K562 (cell line): ENCODE results near the gene CRNKL1. TPM values are rescaled to one million over a fixed set of nuclear protein-coding genes. Genes with fewer than 3 reads are reported as not detected.

Experiments
- ATAC-seq: fragments of 200-7000 bp; cut with Tn5 transposase; 3 replicates; pipeline ENCODE4 v1.9.1; 2020; ENCODE audit warnings: moderate library complexity
- BruUV-seq: library from RNA; stranded (reverse); fragments of 400-500 nt; replicated peaks from 2 replicates; lab custom pipeline; 2021; lab: Mats Ljungman, UMichigan
- CTCF ChIA-PET: fragments of 300-600 bp; formaldehyde crosslinking; extraction: SDS; loops from one replicate; lab custom pipeline; 2021; ENCODE audit warnings: low intra/inter-chr PET ratio; lab: Yijun Ruan, JAX
- POLR2A ChIA-PET: fragments of 300-600, 350-650 bp; sonication (Branson Sonifier 250); formaldehyde crosslinking; extraction: SDS; loops from one replicate; lab custom pipeline; 2021; ENCODE audit warnings: antibody characterized with exemption, inconsistent platforms; lab: Yijun Ruan, JAX
- DNase-seq, 4 experiments: peaks; one replicate each; pipeline versions ENCODE4 v3.0.0 to v3.0.0-alpha.2; 2011 to 2018; ENCODE audit warnings: low spot score in 3 of 4, mixed read lengths in 3 of 4; ENCODE audit errors: extremely low read depth in 1 of 4
- FAIRE-seq: peaks from 2 replicates; lab custom pipeline; 2011; peaks lifted over from hg19 to GRCh38; lab: Jason Lieb, UNC
- H2AFZ ChIP-seq: 2 replicates; pipeline ENCODE4 v1.6.0; 2011; ENCODE audit warnings: low read depth, low read length, control low read depth, inconsistent platforms
- H3K27ac ChIP-seq: fragments of 200-600 bp; 3 replicates; pipeline ENCODE4 v1.8.0; 2011; ENCODE audit warnings: low read depth, mild to moderate bottlenecking, control low read depth, inconsistent platforms, low read length, moderate library complexity, mixed read lengths; ENCODE audit errors: extremely low read depth
- H3K27me3 ChIP-seq, 2 experiments: fragments of 300-600 bp in 1 of 2; 2 replicates in 1 of 2; 3 replicates in 1 of 2; pipeline versions ENCODE4 v1.6.0 to v1.8.0; 2011; ENCODE audit warnings: inconsistent platforms in 2 of 2, low read length in 2 of 2, mild to moderate bottlenecking in 1 of 2, mixed read lengths in 1 of 2, moderate library complexity in 1 of 2; ENCODE audit not compliant: control insufficient read depth in 2 of 2, insufficient read depth in 2 of 2
- H3K36me3 ChIP-seq: fragments of 300-600 bp; 3 replicates; pipeline ENCODE4 v1.8.0; 2011; ENCODE audit warnings: mild to moderate bottlenecking, low read length, inconsistent platforms; ENCODE audit not compliant: control insufficient read depth, insufficient read depth
- H3K4me1 ChIP-seq, 2 experiments: fragments of 200-600 bp in 1 of 2; replicated peaks in 1 of 2; 2 replicates in 1 of 2; 3 replicates in 1 of 2; pipeline versions ENCODE4 v1.5.1 to v1.8.0; 2011; ENCODE audit warnings: inconsistent platforms in 2 of 2, low read length in 2 of 2, mild to moderate bottlenecking in 1 of 2, mixed read lengths in 1 of 2, moderate library complexity in 1 of 2; ENCODE audit not compliant: control insufficient read depth in 2 of 2, insufficient read depth in 2 of 2
- H3K4me2 ChIP-seq: 2 replicates; pipeline ENCODE4 v1.6.1; 2011; ENCODE audit warnings: low read length, control low read depth, inconsistent platforms, mixed read lengths; ENCODE audit not compliant: insufficient read depth
- H3K4me3 ChIP-seq: fragments of 200-600 bp; sonication (generic), shearing (Covaris generic); 2 replicates; pipeline ENCODE4 v1.5.1; 2016; ENCODE audit warnings: control low read depth, inconsistent platforms
- H3K79me2 ChIP-seq: fragments of 200-600 bp; 3 replicates; pipeline ENCODE4 v1.8.0; 2011; ENCODE audit warnings: low read length, inconsistent platforms; ENCODE audit not compliant: control insufficient read depth, insufficient read depth
- H3K9ac ChIP-seq, 2 experiments: 2 replicates each; pipeline versions ENCODE4 v1.6.0 to v1.6.1; 2011; ENCODE audit warnings: low read depth in 2 of 2, low read length in 2 of 2, control low read depth in 1 of 2, inconsistent platforms in 1 of 2, mild to moderate bottlenecking in 1 of 2, mixed read lengths in 1 of 2; ENCODE audit not compliant: insufficient read depth in 1 of 2
- H3K9me1 ChIP-seq: one replicate; pipeline ENCODE4 v1.6.0; 2011; ENCODE audit warnings: inconsistent platforms, mild to moderate bottlenecking, low read length, moderate library complexity; ENCODE audit not compliant: control insufficient read depth, insufficient read depth
- H3K9me3 ChIP-seq: replicated peaks from 2 replicates; pipeline ENCODE4 v1.5.1; 2011; ENCODE audit warnings: low read depth, low read length, inconsistent platforms; ENCODE audit not compliant: control insufficient read depth, insufficient read depth
- H4K20me1 ChIP-seq: replicated peaks from 2 replicates; pipeline ENCODE4 v1.6.1; 2011; ENCODE audit warnings: low read length, inconsistent platforms, mixed read lengths; ENCODE audit not compliant: control insufficient read depth, insufficient read depth
- CBFB ChIP-seq: sonication (generic); formaldehyde crosslinking; IDR thresholded peaks from 2 replicates; pipeline ENCODE4 v1.4.0; 2020; ENCODE audit warnings: mild to moderate bottlenecking, missing genetic modification reagents
- DACH1 ChIP-seq: fragments of 450-650 bp; IDR thresholded peaks from 2 replicates; pipeline ENCODE4 v1.6.1; 2018; ENCODE audit not compliant: partially characterized antibody
- ILK ChIP-seq: fragments of 450-650 bp; IDR thresholded peaks from 2 replicates; pipeline ENCODE4 v1.6.1; 2016; ENCODE audit warnings: missing genetic modification characterization, low read depth, mild to moderate bottlenecking, missing compliant biosample characterization, moderate library complexity, borderline replicate concordance
- JUNB ChIP-seq: fragments of 450-650 bp; formaldehyde crosslinking; conservative IDR thresholded peaks from 2 replicates; pipeline ENCODE4 v1.4.0; 2020; ENCODE audit warnings: mild to moderate bottlenecking
- SNRNP70 ChIP-seq: fragments of 200-400 bp; formaldehyde crosslinking; optimal IDR thresholded peaks from 2 replicates; pipeline ENCODE3; 2017; ENCODE audit warnings: low read depth, low read length
- SOX6 ChIP-seq: fragments of 450-650 bp; IDR thresholded peaks from 2 replicates; pipeline ENCODE4 v1.6.1; 2014; ENCODE audit warnings: mild to moderate bottlenecking
- ZFP30 ChIP-seq: fragments of 250-450 bp; sonication (Bioruptor Pico); IDR thresholded peaks from 2 replicates; pipeline ENCODE4 v1.8.0; 2022; ENCODE audit warnings: moderate library complexity, mild to moderate bottlenecking, inconsistent platforms, borderline replicate concordance
- ZNF518B ChIP-seq: fragments of 250-450 bp; sonication (Bioruptor Pico); IDR thresholded peaks from 2 replicates; pipeline ENCODE4 v1.5.0; 2021; ENCODE audit warnings: mild to moderate bottlenecking, moderate library complexity
- WGBS: fragments of 100-300 bp; shearing (Covaris generic); methylation state at CpG from one replicate; pipeline ENCODE4 v1.1.6; 2016; ENCODE audit warnings: low coverage, mixed read lengths; ENCODE audit not compliant: insufficient coverage; ENCODE audit errors: missing lambda C conversion rate; 5-methylcytosine and 5-hydroxymethylcytosine counted together
- in situ Hi-C: fragments of 300-500 bp; cut with MboI; formaldehyde crosslinking; loops from 4 replicates; pipeline ENCODE4 v1.15.0; 2018; ENCODE audit warnings: inconsistent platforms, mixed read lengths
- intact Hi-C: fragments of 100-400 bp; cut with micrococcal nuclease; formaldehyde crosslinking; loops from 2 replicates; pipeline ENCODE4 v1.14.2; 2022
- polyA plus RNA-seq, 8 experiments: library from polyadenylated mRNA; depleted of rRNA in 4 of 8; stranded (reverse) in 5 of 8; unstranded in 3 of 8; fragments of >200 nt; fragmentation: Nextera tagmentation in 2 of 8; fragmentation: Illumina TruSeq in 1 of 8; extraction: Ambion mirVana in 2 of 8; extraction: Trizol in 1 of 8; gene quantifications; 2 replicates each; pipeline versions ENCODE4 v1.2.1 to v1.2.3, GENCODE V29; 2011 to 2014; ENCODE audit warnings: inconsistent platforms in 1 of 8, missing spikeins in 1 of 8
- total RNA-seq, 7 experiments: library from RNA; depleted of rRNA in 6 of 7; stranded (reverse); fragments of >200 nt in 6 of 7; fragmentation: Illumina TruSeq in 2 of 7; extraction: Trizol in 2 of 7; gene quantifications; 2 replicates each; pipeline versions ENCODE4 v1.2.1 to v1.2.3, GENCODE V29; 2011 to 2021; ENCODE audit warnings: low replicate concordance in 1 of 7
- TF ChIP-seq, protein P1 (sequence below): sonication (generic); formaldehyde crosslinking; IDR thresholded peaks from 2 replicates; pipeline ENCODE4 v1.8.1; 2023; ENCODE audit warnings: mild to moderate bottlenecking, missing genetic modification reagents

The CRNKL1 gene
- total and polyA plus RNA-seq, 9 of the 15 experiments (the other 6 are each of a cell fraction or from before 2014, with no cell fraction given) = 8.1 to 17.0 (median 11.7) TPM

DNA sequence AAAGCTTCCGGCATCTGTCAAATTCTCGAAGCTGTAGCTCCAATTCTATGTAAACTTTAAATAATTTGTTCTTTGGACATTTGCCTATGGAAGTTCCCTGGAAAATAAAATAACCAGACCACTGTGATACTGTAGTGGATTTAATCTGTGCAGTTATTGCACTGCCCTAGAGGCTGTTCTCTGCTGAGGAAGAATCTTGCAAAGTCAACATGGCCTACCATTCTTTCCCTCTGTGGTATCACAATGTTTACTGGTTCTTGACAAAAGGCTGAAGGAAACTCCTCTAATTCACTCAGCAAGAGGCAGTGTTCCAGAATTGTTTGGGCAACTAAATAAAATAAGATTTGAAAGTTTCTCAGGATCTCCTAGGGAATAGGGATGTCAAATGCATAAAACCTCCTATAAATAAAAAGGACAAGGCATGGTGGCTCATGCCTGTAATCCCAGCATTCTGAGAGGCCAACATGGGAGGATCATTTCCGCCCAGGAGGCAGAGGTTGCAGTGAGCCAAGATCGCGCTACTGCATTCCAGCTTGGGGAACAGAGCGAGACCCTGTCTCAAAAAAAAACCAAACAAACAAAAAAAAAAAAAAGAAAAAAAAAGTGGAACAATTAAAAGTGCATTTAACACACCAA lies 12.4 kb downstream of the CRNKL1 start:
- no peak for DNase-seq
- WGBS = 90% methylated on average over 5 of the region's 6 CpGs
- no peak for ATAC-seq
- Histone ChIP-seq H3K4me1 (no peaks in the 10 kb centered on the region), H3K9me3 (no peaks in the 10 kb centered on the region), H3K4me2 (no peak overlapping the region), H2AFZ (no peak overlapping the region), H3K4me3 (no peak overlapping the region), H3K9me1 (no peaks in the 10 kb centered on the region), H3K36me3 (peaks cover 91% of the 10 kb centered on the region), H3K27me3 (no peaks in the 10 kb centered on the region), H3K9ac (no peak overlapping the region), H3K79me2 (no peaks in the 10 kb centered on the region), H3K27ac (no peak overlapping the region), H4K20me1 (no peaks in the 10 kb centered on the region)
- ChIA-PET POLR2A (interaction anchor here (0.6 kb wide), 1 partner anchor 13 kb away, joined by 3 read pairs; no protein-coding TSS in a partner anchor), CTCF (no interaction called here)
- no peak for FAIRE-seq
- BruUV-seq = no TSS peak
- intact Hi-C loops = no loop called here
- TF ChIP-seq CBFB (no peak), ZFP30 (CRISPR knock-in tag) (no peak), ILK (no peak), JUNB (no peak), SOX6 (no peak), SNRNP70 (no peak), ZNF518B (CRISPR knock-in tag) (no peak), DACH1 (no peak)
- TF ChIP-seq, protein P1, sequence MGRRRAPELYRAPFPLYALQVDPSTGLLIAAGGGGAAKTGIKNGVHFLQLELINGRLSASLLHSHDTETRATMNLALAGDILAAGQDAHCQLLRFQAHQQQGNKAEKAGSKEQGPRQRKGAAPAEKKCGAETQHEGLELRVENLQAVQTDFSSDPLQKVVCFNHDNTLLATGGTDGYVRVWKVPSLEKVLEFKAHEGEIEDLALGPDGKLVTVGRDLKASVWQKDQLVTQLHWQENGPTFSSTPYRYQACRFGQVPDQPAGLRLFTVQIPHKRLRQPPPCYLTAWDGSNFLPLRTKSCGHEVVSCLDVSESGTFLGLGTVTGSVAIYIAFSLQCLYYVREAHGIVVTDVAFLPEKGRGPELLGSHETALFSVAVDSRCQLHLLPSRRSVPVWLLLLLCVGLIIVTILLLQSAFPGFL (CRISPR knock-in tag) = no peak
- in situ Hi-C loops = no loop called here
